HUES48 (cell line): ENCODE measurements around the gene ALDH9A1.

Source experiments
- H3K27ac ChIP-seq: one replicate; pipeline ENCODE4 v1.7.0; 2013; ENCODE audit warnings: low read depth, low read length, inconsistent platforms
- H3K27me3 ChIP-seq: 2 replicates; pipeline ENCODE4 v1.6.1; 2013; ENCODE audit warnings: mild to moderate bottlenecking, low read length; ENCODE audit not compliant: control insufficient read depth, insufficient read depth
- H3K36me3 ChIP-seq: 2 replicates; pipeline ENCODE4 v1.6.1; 2013; ENCODE audit warnings: low read length; ENCODE audit not compliant: control insufficient read depth, insufficient read depth
- H3K4me1 ChIP-seq: 2 replicates; pipeline ENCODE4 v1.6.1; 2013; ENCODE audit warnings: mild to moderate bottlenecking, low read length; ENCODE audit not compliant: control insufficient read depth, insufficient read depth
- H3K4me3 ChIP-seq: 2 replicates; pipeline ENCODE4 v1.5.1; 2013; ENCODE audit warnings: mild to moderate bottlenecking, low read depth, low read length
- H3K9ac ChIP-seq: 2 replicates; pipeline ENCODE4 v1.6.1; 2013; ENCODE audit warnings: mild to moderate bottlenecking, low read depth, low read length, moderate library complexity
- H3K9me3 ChIP-seq: 2 replicates; pipeline ENCODE4 v1.6.1; 2013; ENCODE audit warnings: low read length; ENCODE audit not compliant: control insufficient read depth, insufficient read depth

Gene ALDH9A1

GRCh38 chr1:165616987-165617546 is 81.3 kb downstream of the ALDH9A1 start:
- peaks cover 13% of the 10 kb centered on the region for H3K4me1 ChIP-seq
- H3K27ac ChIP-seq: no peak overlapping the region
- H3K4me3 ChIP-seq: no peak overlapping the region
- H3K27me3 ChIP-seq: peaks cover 4% of the 10 kb centered on the region; the same call in 1 of the 2 replicates
- H3K9me3 ChIP-seq: no peaks in the 10 kb centered on the region
- H3K9ac ChIP-seq: no peak overlapping the region
- no peaks in the 10 kb centered on the region for H3K36me3 ChIP-seq

DNA sequence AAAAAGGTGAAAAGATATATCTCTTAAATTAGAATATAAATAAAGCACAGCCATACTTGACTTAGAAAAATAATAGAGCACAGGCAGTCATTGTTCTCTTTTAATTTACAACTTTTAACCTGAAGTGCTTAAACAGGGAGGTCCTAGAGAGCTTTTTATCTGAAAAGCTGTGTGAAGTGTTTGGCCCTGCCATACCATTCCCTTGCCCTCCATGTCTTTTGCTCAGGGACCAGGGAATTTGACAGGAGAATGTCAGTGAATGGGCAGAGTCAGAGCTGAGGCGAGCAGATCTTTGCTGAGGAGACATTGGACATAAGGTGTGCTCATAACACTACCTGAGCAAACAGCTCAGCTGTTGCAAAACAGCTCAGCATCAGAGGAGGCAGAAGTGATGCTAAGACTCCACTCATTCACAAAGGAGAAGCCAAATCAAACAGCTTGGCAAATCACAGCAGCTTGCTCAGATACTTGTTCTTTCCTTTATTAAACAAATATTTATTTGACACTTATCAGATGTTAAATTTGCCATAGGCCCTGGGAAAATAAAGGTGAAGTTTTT is 82.2 kb downstream of the ALDH9A1 start:
- Histone ChIP-seq H3K4me3 (no peak overlapping the region), H3K9ac (no peak overlapping the region), H3K27me3 (peaks cover 4% of the 10 kb centered on the region; the same call in 1 of the 2 replicates), H3K9me3 (no peaks in the 10 kb centered on the region), H3K36me3 (no peaks in the 10 kb centered on the region), H3K27ac (no peak overlapping the region), H3K4me1 (peaks cover 13% of the 10 kb centered on the region)
